Heart left ventricle (tissue), 13 donors: ENCODE measurements around the gene METTL18.

Experiments
- POLR2A ChIP-seq, 2 donors: fragments of 450-650 bp; IDR thresholded peaks; one replicate each; pipeline ENCODE4 v1.6.1; 2017; ENCODE audit warnings: antibody characterized with exemption in 2 of 2, mild to moderate bottlenecking in 2 of 2, moderate library complexity in 2 of 2
- TF ChIP-seq, protein P1 (sequence below), 12 donors: fragments of 200-600 bp; sonication (generic) in 4 of 12; IDR thresholded peaks; one replicate each; pipeline versions ENCODE4 v1.5.0 to v1.8.0; 2018 to 2022; ENCODE audit warnings: antibody characterized with exemption in 12 of 12, mild to moderate bottlenecking in 5 of 12
- donor health status: ischemic (EF 13 %, LVEDD 7.1; RV severe dilation, severe dysfunction).
- donor health status: DM: no; HTN: yes; CAD: no.
- donor health status: DM: no; HTN: no; CAD: no.
- donor health status: ischemic (EF 25% LVEDD 6.9; RV normal size, moderate dysfunction).
- donor health status: ischemic (EF 25% LVEDD 5.7; RV mildly dilated, moderate dysfunction).
- donor health status: ischemic (EF 35%, LVEDD 5.7; RV mildly dilated, moderate dysfunction).
- donor health status: nonischemic (EF 11% LVEDD 7.7; RV severe dilation, severe dysfunction).
- donor health status: DM: yes; HTN: yes; CAD: no.
- donor health status: PGD.
- donor health status: ischemic (EF 29% LVEDD 5.4; RV normal size, mild dysfunction).
- donor health status: nonischemic (EF 23%, LVEDD 6.1; RV moderate dilation, normal function).

- TF ChIP-seq, protein P1, sequence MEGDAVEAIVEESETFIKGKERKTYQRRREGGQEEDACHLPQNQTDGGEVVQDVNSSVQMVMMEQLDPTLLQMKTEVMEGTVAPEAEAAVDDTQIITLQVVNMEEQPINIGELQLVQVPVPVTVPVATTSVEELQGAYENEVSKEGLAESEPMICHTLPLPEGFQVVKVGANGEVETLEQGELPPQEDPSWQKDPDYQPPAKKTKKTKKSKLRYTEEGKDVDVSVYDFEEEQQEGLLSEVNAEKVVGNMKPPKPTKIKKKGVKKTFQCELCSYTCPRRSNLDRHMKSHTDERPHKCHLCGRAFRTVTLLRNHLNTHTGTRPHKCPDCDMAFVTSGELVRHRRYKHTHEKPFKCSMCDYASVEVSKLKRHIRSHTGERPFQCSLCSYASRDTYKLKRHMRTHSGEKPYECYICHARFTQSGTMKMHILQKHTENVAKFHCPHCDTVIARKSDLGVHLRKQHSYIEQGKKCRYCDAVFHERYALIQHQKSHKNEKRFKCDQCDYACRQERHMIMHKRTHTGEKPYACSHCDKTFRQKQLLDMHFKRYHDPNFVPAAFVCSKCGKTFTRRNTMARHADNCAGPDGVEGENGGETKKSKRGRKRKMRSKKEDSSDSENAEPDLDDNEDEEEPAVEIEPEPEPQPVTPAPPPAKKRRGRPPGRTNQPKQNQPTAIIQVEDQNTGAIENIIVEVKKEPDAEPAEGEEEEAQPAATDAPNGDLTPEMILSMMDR (IDR thresholded peaks at IDR 0.05), result no peak
- TF ChIP-seq POLR2A (IDR thresholded peaks at IDR 0.05), result no peak
These were observed 9.4 kb downstream of the METTL18 start for GRCh38 chr1:169785267-169785666.
